ENCODE data around the gene ANP32B. TPM values are rescaled to one million over a fixed set of nuclear protein-coding genes. Genes with fewer than 3 reads are reported as not detected.

ANP32B gene
- total and polyA plus RNA-seq, 2 experiments from 2014 or later: 13.1 to 114 TPM

DNA sequence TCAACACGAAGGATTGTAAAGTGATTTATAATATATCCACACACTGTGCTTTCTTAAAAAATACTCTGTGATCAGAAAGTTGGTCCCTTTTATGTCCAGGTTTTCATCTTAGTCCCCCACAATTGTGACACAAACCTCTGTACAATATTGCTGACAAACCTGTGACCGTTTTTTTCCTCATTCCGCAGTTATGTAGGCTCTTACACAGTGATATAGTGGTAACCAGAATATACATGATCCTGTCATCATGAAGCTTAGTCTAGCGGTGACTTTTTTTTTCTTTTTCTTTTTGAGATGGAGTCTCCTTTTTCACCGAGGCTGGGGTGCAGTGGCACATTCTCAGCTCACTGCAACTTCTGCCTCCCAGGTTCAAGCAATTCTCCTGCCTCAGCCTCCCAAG lies 8.7 kb downstream of the ANP32B start:
- Histone ChIP-seq H2AFZ (no peak overlapping the region), H3K4me1 (ENCODE audit: insufficient read depth) (0 out of 2 replicates have a peak, but pooled peaks cover 8% of the 10 kb centered on the region), H3K27ac (ENCODE audit: low read depth) (no peak overlapping the region), H3F3A (replicated peaks; ENCODE audit: low read depth) (no peaks in the 10 kb centered on the region), H3K4me3 (no peak overlapping the region), H4K20me1 (replicated peaks; ENCODE audit: insufficient read depth) (peaks cover 65% of the 10 kb centered on the region), H3K36me3 (ENCODE audit: insufficient read depth) (peaks cover 12% of the 10 kb centered on the region), H3K9me2 (ENCODE audit: insufficient read depth) (no peaks in the 10 kb centered on the region), H3K4me2 (no peak overlapping the region), H3K79me2 (replicated peaks; ENCODE audit: insufficient read depth) (peaks cover 88% of the 10 kb centered on the region), H3K27me3 (ENCODE audit: insufficient read depth) (peaks cover 6% of the 10 kb centered on the region)
- no peak overlapping the region for H3K27ac Mint-ChIP-seq
- no peak for DNase-seq (ENCODE audit: low spot score)
- peaks cover 15% of the 10 kb centered on the region; the same call in 2 of the 3 replicates for H3K36me3 Mint-ChIP-seq (ENCODE audit: low read depth)
- no peak for ATAC-seq
- TF ChIP-seq NANOG (IDR thresholded peaks at IDR 0.05; ENCODE audit: borderline replicate concordance) (no peak), STAT1 (IDR thresholded peaks at IDR 0.05; ENCODE audit: unreplicated experiment) (no peak), ZNF114 (CRISPR knock-in tag; IDR thresholded peaks at IDR 0.05) (no peak)
- TF ChIP-seq, protein P1, sequence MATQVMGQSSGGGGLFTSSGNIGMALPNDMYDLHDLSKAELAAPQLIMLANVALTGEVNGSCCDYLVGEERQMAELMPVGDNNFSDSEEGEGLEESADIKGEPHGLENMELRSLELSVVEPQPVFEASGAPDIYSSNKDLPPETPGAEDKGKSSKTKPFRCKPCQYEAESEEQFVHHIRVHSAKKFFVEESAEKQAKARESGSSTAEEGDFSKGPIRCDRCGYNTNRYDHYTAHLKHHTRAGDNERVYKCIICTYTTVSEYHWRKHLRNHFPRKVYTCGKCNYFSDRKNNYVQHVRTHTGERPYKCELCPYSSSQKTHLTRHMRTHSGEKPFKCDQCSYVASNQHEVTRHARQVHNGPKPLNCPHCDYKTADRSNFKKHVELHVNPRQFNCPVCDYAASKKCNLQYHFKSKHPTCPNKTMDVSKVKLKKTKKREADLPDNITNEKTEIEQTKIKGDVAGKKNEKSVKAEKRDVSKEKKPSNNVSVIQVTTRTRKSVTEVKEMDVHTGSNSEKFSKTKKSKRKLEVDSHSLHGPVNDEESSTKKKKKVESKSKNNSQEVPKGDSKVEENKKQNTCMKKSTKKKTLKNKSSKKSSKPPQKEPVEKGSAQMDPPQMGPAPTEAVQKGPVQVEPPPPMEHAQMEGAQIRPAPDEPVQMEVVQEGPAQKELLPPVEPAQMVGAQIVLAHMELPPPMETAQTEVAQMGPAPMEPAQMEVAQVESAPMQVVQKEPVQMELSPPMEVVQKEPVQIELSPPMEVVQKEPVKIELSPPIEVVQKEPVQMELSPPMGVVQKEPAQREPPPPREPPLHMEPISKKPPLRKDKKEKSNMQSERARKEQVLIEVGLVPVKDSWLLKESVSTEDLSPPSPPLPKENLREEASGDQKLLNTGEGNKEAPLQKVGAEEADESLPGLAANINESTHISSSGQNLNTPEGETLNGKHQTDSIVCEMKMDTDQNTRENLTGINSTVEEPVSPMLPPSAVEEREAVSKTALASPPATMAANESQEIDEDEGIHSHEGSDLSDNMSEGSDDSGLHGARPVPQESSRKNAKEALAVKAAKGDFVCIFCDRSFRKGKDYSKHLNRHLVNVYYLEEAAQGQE (IDR thresholded peaks at IDR 0.05; ENCODE audit: unreplicated experiment): no peak
- TF ChIP-seq, protein P2, sequence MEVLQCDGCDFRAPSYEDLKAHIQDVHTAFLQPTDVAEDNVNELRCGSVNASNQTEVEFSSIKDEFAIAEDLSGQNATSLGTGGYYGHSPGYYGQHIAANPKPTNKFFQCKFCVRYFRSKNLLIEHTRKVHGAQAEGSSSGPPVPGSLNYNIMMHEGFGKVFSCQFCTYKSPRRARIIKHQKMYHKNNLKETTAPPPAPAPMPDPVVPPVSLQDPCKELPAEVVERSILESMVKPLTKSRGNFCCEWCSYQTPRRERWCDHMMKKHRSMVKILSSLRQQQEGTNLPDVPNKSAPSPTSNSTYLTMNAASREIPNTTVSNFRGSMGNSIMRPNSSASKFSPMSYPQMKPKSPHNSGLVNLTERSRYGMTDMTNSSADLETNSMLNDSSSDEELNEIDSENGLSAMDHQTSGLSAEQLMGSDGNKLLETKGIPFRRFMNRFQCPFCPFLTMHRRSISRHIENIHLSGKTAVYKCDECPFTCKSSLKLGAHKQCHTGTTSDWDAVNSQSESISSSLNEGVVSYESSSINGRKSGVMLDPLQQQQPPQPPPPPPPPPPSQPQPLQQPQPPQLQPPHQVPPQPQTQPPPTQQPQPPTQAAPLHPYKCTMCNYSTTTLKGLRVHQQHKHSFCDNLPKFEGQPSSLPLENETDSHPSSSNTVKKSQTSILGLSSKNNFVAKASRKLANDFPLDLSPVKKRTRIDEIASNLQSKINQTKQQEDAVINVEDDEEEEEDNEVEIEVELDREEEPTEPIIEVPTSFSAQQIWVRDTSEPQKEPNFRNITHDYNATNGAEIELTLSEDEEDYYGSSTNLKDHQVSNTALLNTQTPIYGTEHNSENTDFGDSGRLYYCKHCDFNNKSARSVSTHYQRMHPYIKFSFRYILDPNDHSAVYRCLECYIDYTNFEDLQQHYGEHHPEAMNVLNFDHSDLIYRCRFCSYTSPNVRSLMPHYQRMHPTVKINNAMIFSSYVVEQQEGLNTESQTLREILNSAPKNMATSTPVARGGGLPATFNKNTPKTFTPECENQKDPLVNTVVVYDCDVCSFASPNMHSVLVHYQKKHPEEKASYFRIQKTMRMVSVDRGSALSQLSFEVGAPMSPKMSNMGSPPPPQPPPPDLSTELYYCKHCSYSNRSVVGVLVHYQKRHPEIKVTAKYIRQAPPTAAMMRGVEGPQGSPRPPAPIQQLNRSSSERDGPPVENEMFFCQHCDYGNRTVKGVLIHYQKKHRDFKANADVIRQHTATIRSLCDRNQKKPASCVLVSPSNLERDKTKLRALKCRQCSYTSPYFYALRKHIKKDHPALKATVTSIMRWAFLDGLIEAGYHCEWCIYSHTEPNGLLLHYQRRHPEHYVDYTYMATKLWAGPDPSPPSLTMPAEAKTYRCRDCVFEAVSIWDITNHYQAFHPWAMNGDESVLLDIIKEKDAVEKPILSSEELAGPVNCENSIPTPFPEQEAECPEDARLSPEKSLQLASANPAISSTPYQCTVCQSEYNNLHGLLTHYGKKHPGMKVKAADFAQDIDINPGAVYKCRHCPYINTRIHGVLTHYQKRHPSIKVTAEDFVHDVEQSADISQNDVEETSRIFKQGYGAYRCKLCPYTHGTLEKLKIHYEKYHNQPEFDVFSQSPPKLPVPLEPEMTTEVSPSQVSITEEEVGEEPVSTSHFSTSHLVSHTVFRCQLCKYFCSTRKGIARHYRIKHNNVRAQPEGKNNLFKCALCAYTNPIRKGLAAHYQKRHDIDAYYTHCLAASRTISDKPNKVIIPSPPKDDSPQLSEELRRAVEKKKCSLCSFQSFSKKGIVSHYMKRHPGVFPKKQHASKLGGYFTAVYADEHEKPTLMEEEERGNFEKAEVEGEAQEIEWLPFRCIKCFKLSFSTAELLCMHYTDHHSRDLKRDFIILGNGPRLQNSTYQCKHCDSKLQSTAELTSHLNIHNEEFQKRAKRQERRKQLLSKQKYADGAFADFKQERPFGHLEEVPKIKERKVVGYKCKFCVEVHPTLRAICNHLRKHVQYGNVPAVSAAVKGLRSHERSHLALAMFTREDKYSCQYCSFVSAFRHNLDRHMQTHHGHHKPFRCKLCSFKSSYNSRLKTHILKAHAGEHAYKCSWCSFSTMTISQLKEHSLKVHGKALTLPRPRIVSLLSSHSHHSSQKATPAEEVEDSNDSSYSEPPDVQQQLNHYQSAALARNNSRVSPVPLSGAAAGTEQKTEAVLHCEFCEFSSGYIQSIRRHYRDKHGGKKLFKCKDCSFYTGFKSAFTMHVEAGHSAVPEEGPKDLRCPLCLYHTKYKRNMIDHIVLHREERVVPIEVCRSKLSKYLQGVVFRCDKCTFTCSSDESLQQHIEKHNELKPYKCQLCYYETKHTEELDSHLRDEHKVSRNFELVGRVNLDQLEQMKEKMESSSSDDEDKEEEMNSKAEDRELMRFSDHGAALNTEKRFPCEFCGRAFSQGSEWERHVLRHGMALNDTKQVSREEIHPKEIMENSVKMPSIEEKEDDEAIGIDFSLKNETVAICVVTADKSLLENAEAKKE (CRISPR knock-in tag; IDR thresholded peaks at IDR 0.05): no peak
- TF ChIP-seq, protein P3, sequence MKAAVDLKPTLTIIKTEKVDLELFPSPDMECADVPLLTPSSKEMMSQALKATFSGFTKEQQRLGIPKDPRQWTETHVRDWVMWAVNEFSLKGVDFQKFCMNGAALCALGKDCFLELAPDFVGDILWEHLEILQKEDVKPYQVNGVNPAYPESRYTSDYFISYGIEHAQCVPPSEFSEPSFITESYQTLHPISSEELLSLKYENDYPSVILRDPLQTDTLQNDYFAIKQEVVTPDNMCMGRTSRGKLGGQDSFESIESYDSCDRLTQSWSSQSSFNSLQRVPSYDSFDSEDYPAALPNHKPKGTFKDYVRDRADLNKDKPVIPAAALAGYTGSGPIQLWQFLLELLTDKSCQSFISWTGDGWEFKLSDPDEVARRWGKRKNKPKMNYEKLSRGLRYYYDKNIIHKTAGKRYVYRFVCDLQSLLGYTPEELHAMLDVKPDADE (IDR thresholded peaks at IDR 0.05): no peak
- no peak overlapping the region for H3K4me3 Mint-ChIP-seq
- peaks cover 11% of the 10 kb centered on the region for H3K4me1 Mint-ChIP-seq
- H3K27me3 Mint-ChIP-seq (ENCODE audit: insufficient read depth, low read depth, poor library complexity): peaks cover under 1% of the 10 kb centered on the region
- no peaks in the 10 kb centered on the region for H3K9me3 Mint-ChIP-seq

Data from GM23338 (cell line).